PFSK-1 (cell line): Measurements from ENCODE around the gene IL36RN.

Experiments
- FOXP2 ChIP-seq: optimal IDR thresholded peaks from 2 replicates; pipeline ENCODE3; 2011; ENCODE audit warnings: borderline replicate concordance, control low read depth, inconsistent platforms; ENCODE audit not compliant: insufficient read depth; ENCODE audit errors: extremely low read length, extremely low read depth
- POLR2AphosphoS5 ChIP-seq: IDR thresholded peaks from 2 replicates; pipeline ENCODE4 v1.6.1; 2012; ENCODE audit warnings: low read depth, mild to moderate bottlenecking, control low read depth, low read length, moderate library complexity
- REST ChIP-seq, 2 experiments: IDR thresholded peaks; 2 replicates each; pipeline versions ENCODE4 v1.6.1 to v1.8.0; 2011 to 2012; ENCODE audit warnings: low read depth in 2 of 2, low read length in 2 of 2, control low read depth in 1 of 2, inconsistent platforms in 1 of 2, mild to moderate bottlenecking in 1 of 2, moderate library complexity in 1 of 2; ENCODE audit not compliant: insufficient read depth in 1 of 2
- SIN3A ChIP-seq: IDR thresholded peaks from 2 replicates; pipeline ENCODE4 v1.6.1; 2012; ENCODE audit warnings: mild to moderate bottlenecking, low read length, moderate library complexity, borderline replicate concordance; ENCODE audit not compliant: insufficient read depth
- TAF1 ChIP-seq: IDR thresholded peaks from 2 replicates; pipeline ENCODE4 v1.6.1; 2012; ENCODE audit warnings: low read length, control low read depth, borderline replicate concordance; ENCODE audit not compliant: insufficient read depth

GRCh38 chr2:113018509-113018908 lies 40.5 kb upstream of the IL36RN start:
- TF ChIP-seq REST (IDR thresholded peaks at IDR 0.05; ENCODE audit: insufficient read depth in 1 of 2, low read depth in 2 of 2, low read length in 2 of 2) = no peak
- no peak for TF ChIP-seq TAF1
- no peak for TF ChIP-seq POLR2AphosphoS5
- TF ChIP-seq SIN3A = no peak
- TF ChIP-seq FOXP2 = no peak
